NCI-H2029 (cell line): Measurements from ENCODE around the gene SLC15A2.
"Not testable (repeated sequence)": the region's sequence is repeated elsewhere in the genome, so short reads cannot be mapped to it uniquely, and the experiment has no call there.

Experiments
- DNase-seq: peaks from one replicate; lab custom pipeline; 2025; lab: John Stamatoyannopoulos, UW

SLC15A2 gene

DNA sequence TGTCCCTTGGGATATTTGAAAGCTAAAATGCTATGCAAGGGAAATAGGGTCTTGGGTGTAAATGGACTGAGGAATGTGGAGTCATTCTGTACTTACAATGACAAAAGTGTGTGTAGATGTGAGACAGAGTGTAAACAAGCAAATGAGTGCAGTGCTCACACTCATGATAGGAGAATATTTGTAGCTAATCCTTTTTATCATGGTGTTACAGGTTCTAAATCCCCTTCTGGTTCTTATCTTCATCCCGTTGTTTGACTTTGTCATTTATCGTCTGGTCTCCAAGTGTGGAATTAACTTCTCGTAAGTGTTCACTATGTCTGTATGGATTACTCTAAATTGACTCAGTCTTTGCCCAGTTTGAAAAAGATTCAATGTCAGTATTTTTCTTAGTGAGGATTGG, 30.5 kb downstream of the SLC15A2 start:
- DNase-seq, result no peak

DNA sequence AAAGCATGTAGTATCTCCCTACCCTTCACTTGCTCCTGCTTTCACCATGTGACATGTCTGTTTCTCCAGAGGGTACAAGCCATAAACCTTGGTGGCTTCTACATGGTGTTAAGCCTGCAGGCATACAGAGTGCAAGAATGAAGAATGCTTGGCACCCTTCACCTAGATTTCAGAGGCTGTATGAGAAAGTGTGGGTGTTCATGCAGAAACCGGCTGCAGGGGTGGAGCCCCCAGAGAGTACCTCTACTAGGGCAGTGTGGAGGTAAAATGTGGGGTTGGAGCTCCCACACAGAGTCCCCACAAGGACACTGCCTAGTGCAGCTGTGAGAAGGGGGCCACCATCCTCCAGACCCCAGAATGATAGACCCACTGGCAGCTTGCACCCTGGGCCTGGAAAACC, 32.2 kb downstream of the SLC15A2 start:
- DNase-seq, result no peak

DNA sequence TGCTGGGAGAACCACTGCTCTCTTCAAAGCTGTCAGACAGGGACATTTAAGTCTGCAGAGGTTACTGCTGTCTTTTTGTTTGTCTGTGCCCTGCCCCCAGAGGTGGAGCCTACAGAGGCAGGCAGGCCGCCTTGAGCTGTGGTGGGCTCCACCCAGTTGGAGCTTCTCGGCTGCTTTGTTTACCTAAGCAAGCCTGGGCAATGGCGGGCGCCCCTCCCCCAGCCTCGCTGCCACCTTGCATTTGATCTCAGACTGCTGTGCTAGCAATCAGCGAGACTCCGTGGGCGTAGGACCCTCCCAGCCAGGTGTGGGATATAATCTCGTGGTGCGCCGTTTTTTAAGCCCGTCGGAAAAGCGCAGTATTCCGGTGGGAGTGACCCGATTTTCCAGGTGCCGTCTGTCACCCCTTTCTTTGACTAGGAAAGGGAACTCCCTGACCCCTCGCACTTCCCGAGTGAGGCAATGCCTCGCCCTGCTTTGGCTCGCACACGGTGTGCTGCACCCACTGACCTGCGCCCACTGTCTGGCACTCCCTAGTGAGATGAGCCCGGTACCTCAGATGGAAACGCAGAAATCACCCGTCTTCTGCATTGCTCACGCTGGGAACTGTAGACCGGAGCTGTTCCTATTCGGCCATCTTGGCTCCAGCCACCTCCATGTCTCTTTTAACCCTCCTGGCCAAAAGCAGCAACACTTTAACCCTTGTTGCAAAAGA, 44.1 kb downstream of the SLC15A2 start:
- DNase-seq, result not testable (repeated sequence)

DNA sequence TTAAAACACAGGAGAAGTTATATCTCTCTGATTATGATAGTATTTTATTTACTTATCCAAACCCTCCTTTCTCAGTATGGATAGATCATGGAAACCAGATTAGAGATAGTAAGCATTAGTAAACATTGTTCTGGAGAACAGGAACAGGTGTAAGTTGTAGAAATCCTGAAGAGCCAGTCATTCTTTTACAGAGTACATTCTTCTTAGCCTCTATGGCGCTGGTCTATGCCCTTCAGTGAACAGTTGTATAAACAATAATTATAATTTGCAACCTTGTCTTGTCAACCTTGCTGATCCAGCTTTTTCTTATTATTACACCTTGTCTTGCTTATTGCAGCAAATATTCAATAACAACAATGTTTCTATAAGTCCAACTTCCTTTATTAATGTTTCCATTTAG, 47.4 kb downstream of the SLC15A2 start:
- no peak for DNase-seq

DNA sequence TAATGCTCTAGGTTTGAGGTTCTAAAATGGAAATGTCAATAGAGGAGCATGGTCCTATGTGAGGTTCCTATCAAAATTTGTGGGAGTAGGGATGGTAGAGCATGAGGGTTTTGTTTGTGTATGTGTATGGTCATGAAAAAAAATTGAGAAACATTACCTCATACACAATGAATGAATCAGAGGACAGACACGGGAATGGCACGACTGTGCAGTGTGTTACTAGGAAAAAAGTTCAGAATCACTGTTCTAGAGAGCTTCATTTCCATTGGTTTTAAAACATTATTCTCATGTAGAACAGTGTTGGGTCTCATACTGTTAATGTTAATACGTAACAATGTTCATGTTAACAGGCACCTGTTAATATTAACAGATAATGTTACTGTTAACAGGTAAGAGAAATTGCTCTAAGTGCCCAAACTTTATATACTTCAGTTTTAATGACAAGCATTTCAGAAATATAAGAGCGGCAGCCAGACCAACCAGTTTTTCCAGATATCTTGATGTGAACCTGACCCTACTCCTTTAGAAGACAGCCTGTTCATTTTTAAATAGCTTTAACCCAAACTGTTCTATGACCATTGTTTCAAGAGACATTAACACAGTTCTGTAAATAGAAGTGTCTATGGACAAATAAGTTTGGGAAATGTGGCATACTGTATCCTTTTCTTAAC, 48.0 kb downstream of the SLC15A2 start:
- DNase-seq, result no peak

DNA sequence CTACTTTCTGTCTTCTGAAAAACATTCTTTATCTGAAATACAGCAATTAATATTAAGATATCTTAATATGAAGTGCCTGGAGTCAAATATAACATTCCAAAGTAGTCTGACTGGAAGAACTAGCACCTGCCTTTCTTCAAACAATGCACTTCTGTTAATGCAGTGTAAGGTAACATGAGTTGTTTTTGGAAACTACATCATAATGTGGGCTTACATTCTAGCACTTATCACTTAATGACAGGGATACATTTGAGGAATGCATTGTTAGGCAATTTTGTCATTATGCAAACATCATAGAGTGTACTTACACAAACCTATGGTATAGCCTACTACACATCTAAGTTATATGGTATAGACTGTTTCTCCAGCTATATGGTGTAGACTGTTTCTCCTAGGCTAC, 49.2 kb downstream of the SLC15A2 start:
- peak; percentile 11 for DNase-seq

DNA sequence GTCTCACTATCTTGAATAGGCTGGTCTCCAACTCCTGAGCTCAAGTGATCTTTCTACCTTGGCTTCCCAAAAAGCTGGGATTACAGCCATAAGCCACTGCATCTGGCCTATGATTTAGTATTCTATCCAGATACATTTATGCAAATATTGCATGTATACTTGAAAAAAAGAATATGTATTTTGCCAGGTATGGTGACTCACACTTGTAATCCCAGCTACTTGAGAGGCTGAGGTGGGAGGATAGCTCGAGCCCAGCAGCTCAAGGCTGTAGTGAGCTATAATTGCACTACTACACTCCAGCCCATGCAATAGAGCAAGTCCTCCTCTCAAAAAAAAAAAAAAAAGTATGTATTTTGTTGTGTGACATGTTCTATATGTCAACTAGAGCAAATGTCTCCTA, 54.4 kb downstream of the SLC15A2 start:
- no peak for DNase-seq

DNA sequence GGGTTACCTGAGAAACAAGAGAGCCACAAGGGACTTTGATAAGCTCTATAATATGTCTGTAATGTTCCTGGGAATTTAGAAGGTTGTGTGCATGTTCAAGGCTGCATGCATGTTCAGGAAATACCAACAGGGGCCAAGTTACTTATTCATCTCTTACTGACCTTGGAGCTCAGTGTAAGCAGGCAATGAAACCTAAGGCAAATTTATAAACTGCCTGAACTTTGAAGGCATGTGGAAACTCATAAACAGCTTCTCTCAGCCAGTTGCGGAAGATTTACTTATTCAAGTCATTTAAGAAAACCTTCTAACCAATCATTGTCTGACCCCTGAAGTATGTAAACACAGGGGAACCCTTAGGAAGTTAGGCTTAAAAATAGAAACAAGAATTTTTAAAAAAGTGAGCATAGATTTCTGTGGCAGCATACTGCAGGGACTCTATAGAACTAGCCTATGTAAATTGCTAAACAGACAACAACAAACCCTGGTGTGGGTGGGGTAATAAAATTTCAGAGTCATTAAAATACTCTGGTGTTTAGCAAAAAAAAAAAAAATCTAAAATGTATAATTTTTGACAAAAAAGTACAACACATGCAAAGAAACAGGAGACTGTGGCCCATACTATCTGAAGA, 57.2 kb downstream of the SLC15A2 start:
- DNase-seq, result no peak

DNA sequence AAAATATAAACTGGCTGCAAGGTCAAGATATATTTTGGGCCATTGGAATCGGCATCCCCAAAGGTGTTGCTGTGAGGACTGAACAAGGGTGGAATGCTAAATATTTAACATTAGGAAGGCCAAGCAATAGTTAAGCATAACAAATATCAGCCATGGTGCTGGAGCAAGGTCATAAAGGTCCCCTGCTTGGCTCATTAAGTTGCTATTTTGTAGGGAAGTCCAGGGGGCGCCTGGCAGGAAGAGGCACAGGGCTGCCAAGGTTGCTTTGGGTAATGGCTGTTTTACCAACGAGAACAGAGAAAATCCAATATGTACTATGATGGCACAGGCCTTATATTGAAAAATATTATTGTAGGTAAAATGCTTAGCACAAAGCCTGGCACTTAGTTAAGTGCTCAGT, 62.2 kb downstream of the SLC15A2 start:
- no peak for DNase-seq

DNA sequence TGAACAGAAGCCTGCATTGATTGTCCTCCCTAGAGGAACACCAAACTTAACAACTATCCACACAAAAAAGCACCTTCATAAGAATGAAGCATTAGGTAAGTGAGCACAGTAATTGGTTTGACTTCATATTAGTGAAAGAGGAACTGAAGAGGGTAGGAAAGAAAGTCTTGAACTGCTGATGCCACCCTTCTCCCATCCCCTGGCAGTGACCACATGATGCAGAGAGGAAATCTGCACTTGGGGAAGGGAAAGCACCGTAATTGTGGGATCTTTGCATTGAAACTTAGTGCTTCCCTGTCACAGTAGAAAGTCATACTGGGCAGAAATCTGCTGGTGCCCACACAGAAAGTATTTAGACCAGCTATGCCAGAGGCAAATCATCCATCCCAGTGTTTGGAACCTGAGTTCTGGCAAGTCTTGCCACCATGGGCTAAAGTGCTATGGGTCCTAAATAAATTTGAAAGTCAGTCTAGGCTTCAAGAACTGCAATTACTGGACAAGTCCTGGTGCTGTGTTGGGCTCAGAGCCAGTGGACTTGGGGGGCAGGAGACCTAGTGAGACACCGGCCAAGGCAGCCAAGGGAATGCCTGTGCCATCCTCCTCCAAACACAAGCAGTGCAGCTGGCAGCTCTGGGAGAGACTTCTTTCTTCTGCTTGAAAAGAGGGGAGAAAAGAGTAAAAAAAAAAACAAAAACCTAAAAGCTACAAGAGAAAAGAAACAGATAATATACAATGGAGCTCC, 63.6 kb downstream of the SLC15A2 start:
- no peak for DNase-seq

DNA sequence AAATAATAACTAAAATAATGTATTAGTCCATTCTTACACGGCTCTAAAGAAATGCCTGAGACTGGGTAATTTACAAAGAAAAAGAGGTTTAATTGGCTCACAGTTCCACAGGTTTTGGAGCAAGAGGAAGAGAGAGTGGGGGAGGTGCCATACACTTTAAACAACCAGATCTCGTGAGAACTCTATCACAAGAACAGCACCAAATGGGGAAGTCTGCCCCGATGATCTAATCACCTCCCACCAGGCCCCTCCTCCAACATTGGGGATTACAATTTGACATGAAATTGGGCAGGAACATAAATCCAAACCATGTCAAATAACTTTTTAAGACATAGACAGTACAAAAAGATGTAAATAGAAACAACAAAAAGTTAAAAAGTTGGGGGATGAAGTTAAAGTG, 64.6 kb downstream of the SLC15A2 start:
- no peak for DNase-seq

DNA sequence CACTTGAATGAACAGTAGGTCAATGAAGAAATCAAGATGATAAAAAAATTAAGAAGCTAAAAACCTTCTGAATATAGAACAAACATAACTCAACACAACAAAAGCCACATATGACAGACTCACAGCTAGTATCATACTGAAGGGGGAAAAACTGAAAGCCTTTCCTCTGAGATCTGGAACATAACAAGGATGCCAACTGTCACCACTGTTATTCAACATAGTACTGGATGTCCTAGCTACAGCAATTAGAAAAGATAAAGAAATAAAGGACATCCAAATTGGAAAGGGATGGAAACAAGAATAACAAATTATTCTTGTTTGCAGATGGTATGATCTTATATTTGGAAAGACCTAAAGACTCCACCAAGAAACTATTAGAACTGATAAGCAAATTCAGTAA, 67.1 kb downstream of the SLC15A2 start:
- no peak for DNase-seq

DNA sequence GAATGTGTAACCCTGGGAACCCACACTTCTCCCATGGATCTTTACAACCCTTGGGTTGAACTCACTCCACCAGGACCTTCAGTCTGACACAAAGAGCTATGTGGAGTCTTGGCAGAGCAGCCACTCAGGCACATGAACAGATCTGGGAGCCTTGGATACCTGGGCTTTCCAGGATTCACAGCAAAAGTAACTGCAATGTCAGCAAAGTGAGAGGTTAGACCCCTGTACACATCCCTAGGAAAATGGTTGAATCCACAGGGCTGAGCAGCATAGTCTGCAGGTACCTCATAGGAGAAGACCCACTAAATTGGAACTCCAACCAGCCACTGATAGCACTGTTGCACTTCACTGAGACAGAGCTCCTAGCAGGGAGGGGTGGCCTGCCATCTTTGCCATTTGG, 68.2 kb downstream of the SLC15A2 start:
- DNase-seq, result no peak

DNA sequence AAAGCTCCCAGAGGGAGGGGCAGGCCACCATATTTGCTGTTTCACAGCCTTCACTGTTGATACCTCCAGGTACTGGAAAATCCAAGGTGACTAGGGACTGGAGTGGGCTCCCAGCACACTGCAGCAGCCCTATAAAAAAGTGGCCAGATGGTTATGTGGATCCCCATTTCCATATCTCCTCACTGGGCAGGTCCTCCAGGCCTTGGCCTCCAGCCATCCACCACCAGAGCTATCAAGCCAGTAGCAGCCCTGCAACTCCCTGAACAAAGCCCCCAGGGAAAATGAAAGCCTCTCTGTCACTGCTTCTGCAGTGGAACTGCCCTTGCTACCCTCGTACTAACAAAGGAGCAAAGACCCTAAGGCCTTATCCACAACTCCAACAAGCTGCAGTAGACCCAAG, 69.4 kb downstream of the SLC15A2 start:
- no peak for DNase-seq

DNA sequence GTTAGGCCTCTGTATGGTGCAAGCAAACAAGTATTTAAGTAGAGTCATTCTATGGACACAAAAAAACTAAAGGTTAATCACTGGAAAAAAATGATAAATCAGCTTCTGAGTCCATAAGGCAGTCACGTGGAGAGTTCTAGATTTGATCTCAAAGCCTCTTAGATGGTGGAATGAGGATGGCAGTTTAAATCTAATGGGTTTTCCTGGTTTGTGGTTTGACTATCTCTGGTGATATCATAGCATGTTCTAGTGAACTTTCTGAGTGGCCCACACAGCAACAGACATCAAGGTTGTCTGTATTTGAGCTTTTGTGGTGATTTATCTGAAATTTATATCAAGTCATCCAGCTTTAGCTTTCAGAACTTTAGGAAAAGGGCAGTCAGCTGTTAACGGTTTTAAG, 75.4 kb downstream of the SLC15A2 start:
- no peak for DNase-seq

DNA sequence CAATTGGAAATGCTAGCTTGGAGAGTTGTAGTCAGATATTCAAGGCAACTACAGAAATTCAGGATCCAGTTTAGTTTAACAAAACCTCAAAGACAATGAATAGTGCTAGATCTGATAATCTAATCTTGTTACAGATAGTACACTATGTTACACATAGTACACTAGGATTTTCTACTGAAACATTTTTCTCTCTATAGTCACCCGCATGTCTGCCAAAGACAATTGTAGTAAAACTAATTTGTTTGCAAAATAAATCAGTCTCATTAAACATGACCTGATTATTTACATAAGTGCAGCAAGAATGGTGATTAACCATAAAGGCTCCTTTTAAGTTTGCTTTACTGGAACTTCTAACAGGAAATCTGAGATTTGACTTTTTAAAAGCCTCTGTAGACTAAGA, 75.8 kb downstream of the SLC15A2 start:
- no peak for DNase-seq

DNA sequence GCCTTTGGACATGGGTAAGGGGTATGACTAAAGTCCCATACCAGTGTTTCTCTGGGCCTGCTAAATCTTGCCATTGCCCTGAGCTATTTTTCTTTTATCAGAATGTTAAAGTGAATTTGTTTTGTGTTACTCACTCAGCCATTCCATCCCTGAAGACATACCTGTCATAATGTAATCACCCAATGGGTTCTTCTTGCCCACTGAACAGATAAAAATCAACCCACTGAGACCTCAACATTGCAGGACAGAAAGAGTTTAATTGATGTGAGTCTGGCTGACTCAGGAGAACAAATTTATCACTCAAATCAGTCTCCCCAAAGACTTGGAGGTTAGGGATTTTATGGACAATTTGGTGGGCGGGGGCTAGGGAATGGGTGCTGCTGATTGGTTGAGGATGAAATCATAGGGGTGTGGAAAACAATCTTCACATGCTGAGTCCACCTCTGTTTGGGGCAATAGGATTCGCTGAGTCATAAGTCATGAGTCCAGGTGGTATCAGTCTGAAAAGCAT, 80.5 kb downstream of the SLC15A2 start:
- DNase-seq, result no peak

DNA sequence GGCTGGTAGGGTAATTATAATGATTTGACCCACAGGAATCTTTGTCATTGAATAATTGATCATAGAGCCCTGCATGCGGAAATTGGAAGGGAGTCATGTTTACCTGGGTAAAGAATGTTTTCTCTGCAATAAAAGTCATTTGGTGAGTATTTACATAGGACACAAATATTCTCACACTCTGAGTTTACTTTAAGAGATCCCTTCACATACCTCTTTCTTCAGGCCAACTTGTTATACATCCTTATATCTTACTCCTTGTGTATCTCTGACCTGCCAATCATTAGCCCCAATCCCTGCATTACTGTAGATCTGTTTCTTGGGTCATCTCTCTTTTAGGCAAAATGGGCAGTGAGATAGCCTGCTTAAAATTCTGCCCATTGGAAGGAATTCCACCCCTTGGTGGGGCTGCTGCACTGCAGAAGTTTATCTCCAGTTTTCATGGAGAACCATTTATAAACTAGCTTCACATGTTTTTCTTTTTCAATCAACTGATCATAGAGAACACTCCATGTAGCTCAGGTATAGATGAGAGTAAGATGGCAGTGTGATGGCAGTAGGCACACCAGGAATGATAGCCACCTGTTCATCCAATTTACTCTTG, 81.6 kb downstream of the SLC15A2 start:
- no peak for DNase-seq

DNA sequence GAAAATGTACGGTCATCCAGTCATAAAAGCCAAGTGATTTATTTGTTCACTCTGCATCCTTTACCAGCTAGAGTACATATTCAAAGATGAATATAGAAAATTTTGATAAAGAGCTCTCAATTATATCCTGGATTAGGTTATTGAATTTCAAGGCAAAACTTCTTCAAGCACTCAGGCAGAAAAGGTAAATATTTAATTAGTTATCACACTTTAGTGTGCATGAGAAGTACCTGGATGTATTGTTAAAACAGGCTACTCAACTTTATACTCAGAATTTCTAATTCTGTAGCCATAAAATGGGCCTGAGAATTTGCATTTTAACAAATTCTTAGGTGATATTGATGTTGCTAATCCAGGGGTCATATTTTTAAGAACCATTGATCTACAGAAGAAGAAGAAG, 82.5 kb downstream of the SLC15A2 start:
- no peak for DNase-seq

DNA sequence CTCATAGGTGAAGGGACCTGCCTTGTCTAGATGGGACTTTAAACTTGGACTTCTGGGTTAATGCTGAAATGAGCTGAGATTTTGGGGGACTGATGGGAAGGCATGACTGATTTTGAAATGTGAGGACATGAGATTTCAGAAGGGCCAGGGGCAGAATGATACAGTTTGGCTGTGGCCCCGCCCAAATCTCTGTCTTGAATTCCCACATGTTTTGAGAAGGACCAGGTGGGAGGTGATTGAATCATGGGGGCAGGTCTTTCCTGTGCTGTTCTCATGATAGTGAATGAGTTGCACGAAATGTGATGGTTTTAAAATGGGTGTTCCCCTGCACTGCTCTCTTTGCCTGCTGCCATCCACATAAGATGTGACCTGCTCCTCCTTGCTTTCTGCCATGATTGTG, 85.0 kb downstream of the SLC15A2 start:
- no peak for DNase-seq

DNA sequence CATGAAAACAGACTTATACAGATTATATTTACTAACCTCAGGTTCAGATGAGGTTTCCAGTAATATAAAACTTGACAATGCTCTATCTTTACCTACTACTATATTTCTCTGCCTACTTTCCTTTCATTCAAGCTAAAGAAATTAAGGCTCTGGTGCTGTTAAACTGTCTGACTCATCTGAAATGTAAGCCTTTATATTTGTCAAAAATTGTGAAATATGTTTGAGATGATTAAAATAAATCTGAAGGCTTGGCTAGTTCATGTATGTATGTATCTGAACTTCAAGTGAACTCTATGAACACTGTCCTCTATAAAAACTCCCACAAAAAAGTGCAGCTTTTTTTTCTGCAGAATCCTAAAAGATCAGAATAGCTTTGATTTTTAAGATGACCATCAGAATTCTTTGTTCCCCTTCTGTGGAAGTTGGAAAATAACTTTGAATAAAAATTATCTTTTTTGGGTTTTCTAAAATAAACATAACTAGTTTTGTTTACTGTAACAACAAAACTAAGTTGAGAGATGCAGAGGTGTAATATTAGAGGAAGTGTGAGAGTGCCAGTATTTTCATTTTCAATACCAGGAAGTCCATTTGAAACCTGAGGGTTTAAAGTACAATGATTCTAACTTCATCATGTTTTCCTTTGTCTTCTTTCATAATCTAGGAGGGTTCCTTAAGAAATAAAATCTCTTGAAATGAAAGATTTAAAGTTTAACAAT, 85.7 kb downstream of the SLC15A2 start:
- no peak for DNase-seq

DNA sequence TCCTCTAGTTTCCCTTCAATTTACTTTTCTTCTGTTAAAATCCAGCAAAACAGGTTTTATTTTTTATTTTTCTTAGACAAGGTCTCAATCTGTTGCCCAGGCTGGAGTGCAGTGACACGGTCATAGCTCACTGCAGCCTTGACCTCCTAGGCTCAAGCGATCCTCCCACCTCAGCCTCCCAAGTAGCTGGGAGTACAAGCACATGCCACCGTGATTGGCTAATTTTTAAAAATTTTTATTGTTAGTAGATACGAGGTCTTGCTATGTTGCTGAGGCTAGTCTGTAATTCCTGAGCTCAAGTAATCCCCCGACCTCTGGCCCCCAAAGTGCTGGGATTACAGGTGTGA, 86.2 kb downstream of the SLC15A2 start:
- no peak for DNase-seq
